Endothelial cell of umbilical vein (primary cell): ENCODE results near the gene CCRL2. TPM values are rescaled to one million over a fixed set of nuclear protein-coding genes. Genes with fewer than 3 reads are reported as not detected.
A peak's percentile ranks its signal among the peaks of the same experiment; 100 is the strongest.

ENCODE experiments used
- BruUV-seq: library from RNA; stranded (reverse); fragments of 400-500 nt; replicated peaks from 2 replicates; lab custom pipeline; 2021; lab: Mats Ljungman, UMichigan
- CTCF ChIA-PET: fragments of 300-600, 350-600 bp; sonication (Branson Sonifier 250); formaldehyde crosslinking; loops from one replicate; lab custom pipeline; 2021; ENCODE audit warnings: antibody characterized with exemption, inconsistent platforms; lab: Charles Lee
- POLR2A ChIA-PET: fragments of 300-600, 350-600 bp; sonication (Branson Sonifier 250); formaldehyde crosslinking; loops from one replicate; lab custom pipeline; 2021; ENCODE audit warnings: antibody characterized with exemption, inconsistent platforms; lab: Charles Lee
- DNase-seq: peaks from one replicate; pipeline ENCODE4 v3.0.0-alpha.2; 2011; ENCODE audit warnings: low read depth, low spot score
- FAIRE-seq: peaks from 2 replicates; lab custom pipeline; 2011; peaks lifted over from hg19 to GRCh38; lab: Jason Lieb, UNC
- H2AFZ ChIP-seq: 2 replicates; pipeline ENCODE4 v1.6.0; 2012; ENCODE audit warnings: low read depth, low read length, control low read depth, inconsistent platforms
- H3K27ac ChIP-seq: 2 replicates; pipeline ENCODE4 v1.5.1; 2011; ENCODE audit warnings: low read depth, mild to moderate bottlenecking, control low read depth, low read length, moderate library complexity; ENCODE audit not compliant: insufficient read depth
- H3K27me3 ChIP-seq, 2 experiments: 2 replicates each; pipeline versions ENCODE4 v1.6.0 to v1.6.1; 2011; ENCODE audit warnings: low read length in 2 of 2, mixed read lengths in 1 of 2; ENCODE audit not compliant: control insufficient read depth in 2 of 2, insufficient read depth in 2 of 2
- H3K36me3 ChIP-seq, 2 experiments: 2 replicates in 1 of 2; 3 replicates in 1 of 2; pipeline ENCODE4 v1.5.1; 2011; ENCODE audit warnings: low read length in 2 of 2, mild to moderate bottlenecking in 1 of 2, moderate library complexity in 1 of 2; ENCODE audit not compliant: control insufficient read depth in 2 of 2, insufficient read depth in 2 of 2; ENCODE audit errors: extremely low read depth in 1 of 2
- H3K4me1 ChIP-seq: 3 replicates; pipeline ENCODE4 v1.5.1; 2011; ENCODE audit warnings: mild to moderate bottlenecking, low read length; ENCODE audit not compliant: control insufficient read depth, insufficient read depth; ENCODE audit errors: extremely low read depth
- H3K4me2 ChIP-seq: 2 replicates; pipeline ENCODE4 v1.6.1; 2011; ENCODE audit warnings: low read length, control low read depth, mixed read lengths; ENCODE audit not compliant: insufficient read depth
- H3K4me3 ChIP-seq, 3 experiments: fragments of 200-600 bp in 1 of 3; sonication (generic), shearing (Covaris generic) in 1 of 3; replicated peaks in 1 of 3; 2 replicates each; pipeline ENCODE4 v1.5.1; 2011 to 2016; ENCODE audit warnings: control low read depth in 3 of 3, low read length in 3 of 3, mild to moderate bottlenecking in 2 of 3, inconsistent platforms in 1 of 3, low read depth in 1 of 3, moderate library complexity in 1 of 3; ENCODE audit not compliant: insufficient read depth in 1 of 3
- H3K79me2 ChIP-seq: 2 replicates; pipeline ENCODE4 v1.6.0; 2012; ENCODE audit warnings: low read length, inconsistent platforms; ENCODE audit not compliant: control insufficient read depth, insufficient read depth
- H3K9ac ChIP-seq: replicated peaks from 2 replicates; pipeline ENCODE3; 2011; ENCODE audit warnings: low read length, control low read depth; ENCODE audit not compliant: insufficient read depth; ENCODE audit errors: extremely low read depth
- H3K9me1 ChIP-seq: replicated peaks from 3 replicates; pipeline ENCODE4 v1.6.0; 2011; ENCODE audit warnings: mild to moderate bottlenecking, low read length; ENCODE audit not compliant: control insufficient read depth, insufficient read depth; ENCODE audit errors: extremely low read depth
- H3K9me3 ChIP-seq: replicated peaks from 2 replicates; pipeline ENCODE4 v1.5.1; 2012; ENCODE audit warnings: low read length, inconsistent platforms; ENCODE audit not compliant: control insufficient read depth, insufficient read depth
- H4K20me1 ChIP-seq: replicated peaks from 2 replicates; pipeline ENCODE3; 2011; ENCODE audit warnings: mild to moderate bottlenecking, low read length; ENCODE audit not compliant: control insufficient read depth, insufficient read depth; ENCODE audit errors: extremely low read depth
- EZH2 ChIP-seq: IDR thresholded peaks from 2 replicates; pipeline ENCODE4 v1.6.1; 2012; ENCODE audit warnings: borderline replicate concordance, low read depth, mild to moderate bottlenecking, moderate library complexity, low read length, inconsistent platforms; ENCODE audit not compliant: severe bottlenecking
- FOS ChIP-seq: IDR thresholded peaks from 2 replicates; pipeline ENCODE4 v1.6.1; 2011; ENCODE audit warnings: mild to moderate bottlenecking, low read length, moderate library complexity, borderline replicate concordance; ENCODE audit not compliant: insufficient read depth
- GATA2 ChIP-seq: IDR thresholded peaks from 2 replicates; pipeline ENCODE4 v1.7.0; 2011; ENCODE audit warnings: low read depth, mild to moderate bottlenecking, moderate library complexity, mixed read lengths, low read length; ENCODE audit not compliant: insufficient read length, insufficient read depth
- JUN ChIP-seq: IDR thresholded peaks from 2 replicates; pipeline ENCODE4 v1.6.1; 2011; ENCODE audit warnings: borderline replicate concordance, low read depth; ENCODE audit not compliant: insufficient read length, insufficient read depth
- MYC ChIP-seq: IDR thresholded peaks from one replicate; pipeline ENCODE4 v1.6.1; 2011; ENCODE audit warnings: mild to moderate bottlenecking, low read depth, low read length
- POLR2A ChIP-seq: IDR thresholded peaks from 2 replicates; pipeline ENCODE4 v1.6.1; 2012; ENCODE audit warnings: low read depth, mild to moderate bottlenecking, control low read depth, low read length
- POLR2AphosphoS5 ChIP-seq: IDR thresholded peaks from 2 replicates; pipeline ENCODE4 v1.6.1; 2012; ENCODE audit warnings: low read depth, mild to moderate bottlenecking, control low read depth, low read length, moderate library complexity; ENCODE audit not compliant: insufficient read depth
- dilution Hi-C: fragments of 300-500 bp; cut with MboI; formaldehyde crosslinking; loops from one replicate; pipeline ENCODE4 v1.15.0; 2019; ENCODE audit warnings: low sequenced_read_pairs; ENCODE audit not compliant: extremely low pct_ligation_motif_present
- intact Hi-C: fragments of 100-400 bp; cut with micrococcal nuclease; formaldehyde crosslinking; loops from one replicate; pipeline ENCODE4 v1.10.0; 2022
- polyA plus RNA-seq, 4 experiments: library from polyadenylated mRNA; depleted of rRNA in 3 of 4; stranded (reverse) in 3 of 4; unstranded in 1 of 4; fragments of >200 nt; gene quantifications; 2 replicates each; pipeline versions ENCODE4 v1.2.1 to v1.2.3, GENCODE V29; 2011 to 2012; ENCODE audit warnings: missing spikeins in 1 of 4
- total RNA-seq: library from RNA; stranded (reverse); gene quantifications from 2 replicates; pipeline ENCODE4 v1.2.3, GENCODE V29; 2021
- TF ChIP-seq, protein P1 (sequence below): IDR thresholded peaks from 2 replicates; pipeline ENCODE4 v1.6.1; 2011; ENCODE audit not compliant: insufficient read depth, insufficient read length
- TF ChIP-seq, protein P2 (sequence below), 2 donors: IDR thresholded peaks; 1 replicate in 1 of 2; 2 replicates in 1 of 2; pipeline ENCODE4 v1.5.1; 2011; ENCODE audit warnings: low read length in 2 of 2, mild to moderate bottlenecking in 2 of 2, moderate library complexity in 2 of 2, control low read depth in 1 of 2, inconsistent platforms in 1 of 2, low read depth in 1 of 2; ENCODE audit not compliant: insufficient read depth in 1 of 2; ENCODE audit errors: extremely low read depth in 1 of 2

CCRL2 gene
- total and polyA plus RNA-seq, 2 donors (not counting 3 experiments of a cell fraction or from before 2014, with no cell fraction given): 6.4 to 6.6 TPM

- CTCF ChIA-PET: interaction anchor here (1.0 to 6.8 kb wide), 3 partner anchors 19 to 33 kb away, joined by 3 to 50 read pairs (median 5); no protein-coding TSS in a partner anchor
- Histone ChIP-seq H3K9ac (no peak overlapping the region), H3K79me2 (no peaks in the 10 kb centered on the region), H3K4me1 (peaks cover 59% of the 10 kb centered on the region), H3K27ac (no peak overlapping the region), H3K4me2 (peak overlapping the region; percentile 93), H3K4me3 (no peak overlapping the region), H3K27me3 (no peaks in the 10 kb centered on the region), H4K20me1 (no peaks in the 10 kb centered on the region), H3K36me3 (no peaks in the 10 kb centered on the region), H3K9me1 (no peaks in the 10 kb centered on the region), H3K9me3 (no peaks in the 10 kb centered on the region), H2AFZ (no peak overlapping the region)
- BruUV-seq: no TSS peak
- no peak for TF ChIP-seq GATA2
- TF ChIP-seq, protein P1, sequence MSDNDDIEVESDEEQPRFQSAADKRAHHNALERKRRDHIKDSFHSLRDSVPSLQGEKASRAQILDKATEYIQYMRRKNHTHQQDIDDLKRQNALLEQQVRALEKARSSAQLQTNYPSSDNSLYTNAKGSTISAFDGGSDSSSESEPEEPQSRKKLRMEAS: no peak
- TF ChIP-seq MYC: no peak
- no peak for TF ChIP-seq JUN
- no peak for TF ChIP-seq POLR2A
- no peak for TF ChIP-seq POLR2AphosphoS5
- TF ChIP-seq, protein P2, sequence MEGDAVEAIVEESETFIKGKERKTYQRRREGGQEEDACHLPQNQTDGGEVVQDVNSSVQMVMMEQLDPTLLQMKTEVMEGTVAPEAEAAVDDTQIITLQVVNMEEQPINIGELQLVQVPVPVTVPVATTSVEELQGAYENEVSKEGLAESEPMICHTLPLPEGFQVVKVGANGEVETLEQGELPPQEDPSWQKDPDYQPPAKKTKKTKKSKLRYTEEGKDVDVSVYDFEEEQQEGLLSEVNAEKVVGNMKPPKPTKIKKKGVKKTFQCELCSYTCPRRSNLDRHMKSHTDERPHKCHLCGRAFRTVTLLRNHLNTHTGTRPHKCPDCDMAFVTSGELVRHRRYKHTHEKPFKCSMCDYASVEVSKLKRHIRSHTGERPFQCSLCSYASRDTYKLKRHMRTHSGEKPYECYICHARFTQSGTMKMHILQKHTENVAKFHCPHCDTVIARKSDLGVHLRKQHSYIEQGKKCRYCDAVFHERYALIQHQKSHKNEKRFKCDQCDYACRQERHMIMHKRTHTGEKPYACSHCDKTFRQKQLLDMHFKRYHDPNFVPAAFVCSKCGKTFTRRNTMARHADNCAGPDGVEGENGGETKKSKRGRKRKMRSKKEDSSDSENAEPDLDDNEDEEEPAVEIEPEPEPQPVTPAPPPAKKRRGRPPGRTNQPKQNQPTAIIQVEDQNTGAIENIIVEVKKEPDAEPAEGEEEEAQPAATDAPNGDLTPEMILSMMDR (IDR thresholded peaks at IDR 0.05; ENCODE audit: extremely low read depth in 1 of 2, insufficient read depth in 1 of 2, low read depth in 1 of 2, low read length in 2 of 2): no peak
- no peak for TF ChIP-seq EZH2
- TF ChIP-seq FOS: no peak
- dilution Hi-C loops (no loop called here), intact Hi-C loops (no loop called here)
- DNase-seq (no peak), FAIRE-seq (no peak)
- POLR2A ChIA-PET: interaction anchor here (0.6 kb wide), 1 partner anchor 147 kb away, joined by 3 read pairs; no protein-coding TSS in a partner anchor
These were observed 1.8 kb downstream of the CCRL2 start for GRCh38 chr3:46408853-46409252.
